GM15510 (cell line): ENCODE measurements around the gene USP1.

Experiments
- POLR2A ChIP-seq: IDR thresholded peaks from 3 replicates; pipeline ENCODE4 v1.6.1; 2011; ENCODE audit warnings: borderline replicate concordance; ENCODE audit not compliant: insufficient read length; ENCODE audit errors: extremely low read depth

The USP1 gene, protein sequence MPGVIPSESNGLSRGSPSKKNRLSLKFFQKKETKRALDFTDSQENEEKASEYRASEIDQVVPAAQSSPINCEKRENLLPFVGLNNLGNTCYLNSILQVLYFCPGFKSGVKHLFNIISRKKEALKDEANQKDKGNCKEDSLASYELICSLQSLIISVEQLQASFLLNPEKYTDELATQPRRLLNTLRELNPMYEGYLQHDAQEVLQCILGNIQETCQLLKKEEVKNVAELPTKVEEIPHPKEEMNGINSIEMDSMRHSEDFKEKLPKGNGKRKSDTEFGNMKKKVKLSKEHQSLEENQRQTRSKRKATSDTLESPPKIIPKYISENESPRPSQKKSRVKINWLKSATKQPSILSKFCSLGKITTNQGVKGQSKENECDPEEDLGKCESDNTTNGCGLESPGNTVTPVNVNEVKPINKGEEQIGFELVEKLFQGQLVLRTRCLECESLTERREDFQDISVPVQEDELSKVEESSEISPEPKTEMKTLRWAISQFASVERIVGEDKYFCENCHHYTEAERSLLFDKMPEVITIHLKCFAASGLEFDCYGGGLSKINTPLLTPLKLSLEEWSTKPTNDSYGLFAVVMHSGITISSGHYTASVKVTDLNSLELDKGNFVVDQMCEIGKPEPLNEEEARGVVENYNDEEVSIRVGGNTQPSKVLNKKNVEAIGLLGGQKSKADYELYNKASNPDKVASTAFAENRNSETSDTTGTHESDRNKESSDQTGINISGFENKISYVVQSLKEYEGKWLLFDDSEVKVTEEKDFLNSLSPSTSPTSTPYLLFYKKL

DNA sequence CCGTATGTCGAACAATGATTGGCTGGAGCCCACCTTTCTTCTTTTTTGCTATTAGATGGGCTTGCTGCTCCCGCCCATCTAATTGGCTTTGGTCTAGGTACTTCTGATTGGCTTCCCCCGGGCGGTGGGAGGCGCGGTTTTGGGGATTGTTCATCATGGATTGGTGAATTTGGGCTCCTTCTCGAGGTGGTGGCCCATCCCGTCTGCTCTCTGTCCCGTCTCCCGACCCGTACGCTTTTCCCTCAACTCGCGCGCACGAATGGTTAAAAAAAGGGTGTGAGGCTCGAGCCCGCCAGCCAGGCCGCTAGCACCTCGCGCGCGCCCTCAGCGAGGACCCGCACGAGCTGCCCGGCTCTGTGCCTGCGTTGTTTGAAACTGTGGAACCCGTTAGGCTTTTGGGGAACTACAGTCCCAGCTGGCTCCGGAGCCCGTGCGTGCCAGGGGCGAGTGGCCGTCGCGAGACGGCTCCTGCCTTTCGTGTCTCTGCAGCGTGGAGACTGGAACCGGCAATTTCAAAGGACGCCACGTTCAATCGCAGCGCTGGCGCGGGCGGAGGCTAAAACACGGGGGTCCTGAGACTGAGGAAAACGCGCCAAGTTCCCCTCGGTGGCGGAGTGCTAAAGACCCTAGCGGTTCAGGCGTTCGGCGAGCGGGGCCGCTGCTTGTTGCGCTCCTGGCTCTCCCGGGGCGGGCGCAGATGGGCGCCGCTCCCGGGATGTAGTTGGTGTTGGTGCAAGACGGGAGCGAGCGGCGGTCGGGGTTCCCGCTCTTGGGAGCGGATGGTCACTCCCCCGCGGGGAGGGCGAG lies at the start of gene USP1:
Gene USP1, plus strand, starts transcription at position 584 of the 807 bp plus-strand sequence. CDS start 2,819 bp downstream, outside the sequence.
- TF ChIP-seq POLR2A: peak; percentile 73

DNA sequence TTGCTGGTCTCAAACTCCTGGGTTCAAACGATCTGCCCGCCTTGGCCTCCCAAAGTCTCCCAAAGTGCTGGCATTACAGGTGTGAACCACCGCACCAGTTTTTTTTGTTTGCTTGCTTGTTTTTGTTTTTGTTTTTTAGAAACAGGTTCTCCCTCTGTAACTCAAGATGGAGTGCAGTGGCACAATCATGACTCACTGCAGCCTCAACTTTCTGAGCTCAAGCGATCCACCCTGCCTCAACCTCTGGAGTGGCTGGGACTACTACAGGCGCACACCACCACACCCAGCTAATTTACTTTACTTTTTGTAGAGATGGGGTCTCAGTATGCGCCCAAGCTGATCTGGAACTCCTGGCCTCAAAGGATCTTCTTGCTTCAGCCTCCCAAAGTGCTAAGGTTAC lies 47.3 kb upstream of the USP1 start:
- TF ChIP-seq POLR2A: no peak

DNA sequence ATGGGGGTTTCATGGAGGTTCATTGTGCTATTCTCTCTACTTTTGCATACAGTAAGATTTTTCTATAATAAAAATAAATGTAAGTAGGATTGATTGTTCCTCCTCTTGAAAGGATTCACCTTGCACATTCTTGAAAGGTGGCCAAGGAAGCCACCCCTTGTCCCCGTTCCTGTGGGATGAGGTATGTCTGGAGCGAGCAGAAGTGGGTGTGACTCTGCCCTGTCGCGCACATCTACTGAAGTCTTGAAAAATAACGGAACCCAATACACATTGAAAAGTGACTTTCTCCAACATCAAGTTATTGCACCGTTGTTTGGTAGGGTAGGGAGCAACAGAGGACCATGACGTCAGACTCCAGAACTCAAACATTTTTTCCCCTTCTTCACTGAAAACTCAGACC lies 46.8 kb upstream of the USP1 start:
- no peak for TF ChIP-seq POLR2A

DNA sequence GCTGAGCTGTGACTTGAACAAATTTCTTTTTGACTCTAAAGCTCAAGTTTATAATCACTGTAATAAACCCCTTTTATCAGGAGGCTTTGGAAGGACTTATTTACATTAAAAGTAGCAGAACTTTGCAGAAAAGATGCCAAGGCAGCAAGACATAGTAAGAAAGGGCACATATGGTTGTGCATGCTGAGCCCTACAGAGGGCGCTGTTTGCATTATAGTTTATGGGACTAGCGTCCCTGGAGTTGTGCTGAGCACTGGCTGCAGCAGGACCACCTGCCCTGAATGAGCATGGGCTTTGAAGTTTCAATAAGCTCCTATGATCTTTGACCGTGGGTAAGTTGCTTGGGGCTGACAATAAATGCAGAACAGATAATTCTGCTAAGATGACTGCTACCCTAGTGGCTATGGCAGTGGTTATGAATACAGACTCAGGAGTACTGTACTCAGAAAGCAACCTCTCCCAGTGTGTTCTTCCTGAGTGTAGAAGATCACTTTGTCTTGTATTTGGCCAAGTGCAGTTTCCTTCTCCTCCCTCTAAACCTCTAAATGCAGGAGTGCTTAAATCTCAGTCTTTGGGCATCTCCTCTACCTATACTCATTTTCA lies 45.4 kb upstream of the USP1 start:
- no peak for TF ChIP-seq POLR2A

DNA sequence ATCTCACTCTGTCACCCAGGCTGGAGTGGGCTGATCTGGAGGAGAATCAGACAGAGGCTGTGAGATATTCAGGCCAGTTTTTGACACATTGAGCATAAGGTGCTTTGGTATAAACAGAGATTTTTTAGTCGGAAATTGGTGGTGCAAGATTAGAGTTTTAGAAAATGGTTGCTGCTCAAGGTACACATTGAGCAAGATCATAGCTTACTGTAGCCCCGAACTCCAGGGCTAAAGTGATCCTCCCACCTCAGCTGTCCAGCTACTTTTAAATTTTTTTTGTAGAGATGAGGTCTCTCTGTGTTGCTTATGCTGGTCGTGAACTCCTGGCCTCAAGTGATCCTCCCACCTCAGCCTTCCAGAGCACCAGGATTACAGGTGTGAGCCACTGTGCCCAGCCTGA lies 43.9 kb upstream of the USP1 start:
- TF ChIP-seq POLR2A: no peak

DNA sequence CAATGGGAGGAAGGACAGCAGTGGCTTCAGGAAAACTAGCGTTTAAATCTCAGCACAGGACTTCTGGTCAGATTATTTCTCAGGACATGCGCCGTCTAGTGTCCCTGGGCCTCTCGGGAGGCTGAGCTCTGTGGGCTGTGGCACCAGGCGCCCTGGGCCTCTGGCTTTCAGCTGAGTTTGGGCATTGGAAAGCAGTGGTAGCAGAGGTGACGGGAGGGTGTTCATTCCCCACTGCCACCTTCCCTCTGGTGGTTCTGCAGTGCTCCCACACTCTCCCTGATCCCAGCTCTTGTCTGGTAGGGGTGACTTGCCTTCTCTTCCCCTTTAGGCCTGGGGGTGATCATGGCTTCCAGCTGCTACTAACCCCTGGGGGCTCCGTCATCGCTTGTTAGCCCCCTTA lies 42.2 kb upstream of the USP1 start:
- TF ChIP-seq POLR2A: no peak

DNA sequence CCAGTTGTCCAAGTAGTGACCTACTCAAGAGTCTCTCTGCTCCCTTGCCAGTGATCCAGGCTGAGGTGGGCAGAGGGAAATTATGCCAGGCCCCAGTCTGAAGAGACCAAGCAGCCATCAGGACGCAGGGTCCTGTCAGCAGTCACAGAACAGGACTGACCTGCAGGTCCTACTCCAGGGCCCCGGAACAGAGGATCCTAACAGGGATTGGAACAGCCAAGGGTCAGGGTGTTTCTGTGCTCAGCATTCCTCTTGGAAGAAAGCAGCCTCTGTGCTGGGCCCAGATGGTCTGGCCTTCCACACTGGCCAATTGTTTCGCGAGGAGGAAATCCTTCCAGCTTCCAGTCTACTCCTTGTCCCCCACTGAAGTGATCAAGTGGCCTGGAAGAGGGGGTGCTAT lies 41.6 kb upstream of the USP1 start:
- no peak for TF ChIP-seq POLR2A

DNA sequence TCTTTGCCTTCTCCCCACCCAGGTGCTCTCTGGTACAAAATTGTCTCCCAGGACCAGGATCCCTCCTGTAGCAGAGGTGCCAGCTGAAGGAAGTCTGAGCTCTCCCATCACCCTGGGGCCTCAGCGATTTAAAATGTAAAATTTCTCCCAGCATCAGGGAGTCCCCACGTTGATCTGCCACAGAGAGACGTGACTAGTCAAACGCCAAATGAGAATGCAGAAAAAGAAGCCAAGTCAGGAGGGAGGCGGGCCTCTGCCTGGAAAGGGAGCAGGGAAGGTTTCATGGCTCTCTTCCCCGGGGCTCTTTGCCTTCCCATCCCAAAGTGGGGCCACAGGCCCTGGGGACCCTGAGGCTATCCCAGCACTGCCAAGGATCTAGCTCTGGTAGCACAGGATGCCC lies 40.0 kb upstream of the USP1 start:
- no peak for TF ChIP-seq POLR2A

DNA sequence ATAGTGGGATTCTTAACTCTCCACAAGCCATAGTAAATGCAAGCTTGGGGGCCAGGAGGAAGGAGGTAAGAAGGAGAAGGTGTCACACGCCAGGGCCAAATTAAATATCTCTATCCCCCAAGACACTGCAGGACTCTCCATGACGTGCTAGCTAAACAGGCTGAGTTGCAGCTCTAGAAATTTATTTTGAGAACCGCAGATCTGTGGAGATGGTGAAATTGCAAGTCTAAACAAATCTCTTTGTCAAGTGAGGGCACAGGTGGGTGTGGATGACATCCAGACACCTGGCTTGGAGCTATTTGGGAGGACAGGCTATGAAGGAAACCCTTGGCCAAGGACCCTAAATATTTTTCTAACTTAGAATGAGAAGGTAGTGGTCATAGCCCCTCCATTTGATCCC lies 39.5 kb upstream of the USP1 start:
- no peak for TF ChIP-seq POLR2A

DNA sequence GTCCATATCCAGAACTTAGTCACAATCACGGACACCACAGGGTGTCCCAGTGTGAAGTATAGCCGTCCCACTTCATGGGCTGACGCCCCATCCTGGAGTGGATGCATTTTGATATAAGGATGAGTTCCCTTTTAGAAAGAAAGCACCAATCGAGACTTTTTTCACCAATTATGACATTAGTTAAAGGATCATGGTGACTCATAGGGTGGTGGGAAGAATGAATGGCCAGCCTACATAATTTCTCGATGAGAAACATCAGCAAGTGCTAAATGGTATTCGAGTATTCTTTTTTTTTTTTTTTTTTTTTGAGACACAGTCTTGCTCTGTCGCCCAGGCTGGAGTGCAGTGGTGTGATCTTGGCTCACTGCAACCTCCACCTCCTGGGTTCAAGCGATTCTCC lies 38.5 kb upstream of the USP1 start:
- TF ChIP-seq POLR2A: no peak

DNA sequence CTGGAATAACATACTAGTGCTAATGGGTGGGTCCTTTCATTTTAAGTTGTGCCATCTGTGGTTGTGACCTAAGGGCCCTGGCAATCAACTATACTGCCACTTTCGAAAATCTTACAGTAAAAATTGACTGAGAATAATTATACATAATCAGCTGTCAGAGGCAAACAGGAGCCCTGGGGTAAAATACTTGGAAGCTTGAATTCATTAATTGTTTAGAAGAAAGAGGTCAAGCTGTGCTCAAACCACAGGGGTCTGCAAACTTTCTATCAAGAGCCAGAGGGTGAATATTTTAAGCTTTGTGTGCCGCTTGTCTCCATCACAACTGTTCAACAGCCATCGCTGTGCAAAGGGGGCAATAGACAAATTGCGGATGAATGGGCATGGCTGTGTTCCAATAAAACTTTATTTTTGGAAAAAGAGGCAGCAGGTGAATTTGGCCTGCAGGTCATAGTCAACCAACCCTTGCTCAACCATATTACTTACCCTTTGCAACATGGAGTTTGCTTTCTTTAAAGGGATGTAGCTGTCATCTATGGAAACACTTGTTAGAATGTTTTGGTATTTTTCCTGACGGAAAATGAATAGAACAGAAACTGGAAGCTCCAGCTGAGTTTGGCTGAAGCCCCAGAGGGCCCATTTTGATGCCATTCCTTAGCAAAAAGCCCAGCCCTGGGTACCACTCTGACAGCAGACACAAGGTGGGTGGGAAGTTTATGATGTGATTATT lies 35.7 kb upstream of the USP1 start:
- TF ChIP-seq POLR2A: no peak

DNA sequence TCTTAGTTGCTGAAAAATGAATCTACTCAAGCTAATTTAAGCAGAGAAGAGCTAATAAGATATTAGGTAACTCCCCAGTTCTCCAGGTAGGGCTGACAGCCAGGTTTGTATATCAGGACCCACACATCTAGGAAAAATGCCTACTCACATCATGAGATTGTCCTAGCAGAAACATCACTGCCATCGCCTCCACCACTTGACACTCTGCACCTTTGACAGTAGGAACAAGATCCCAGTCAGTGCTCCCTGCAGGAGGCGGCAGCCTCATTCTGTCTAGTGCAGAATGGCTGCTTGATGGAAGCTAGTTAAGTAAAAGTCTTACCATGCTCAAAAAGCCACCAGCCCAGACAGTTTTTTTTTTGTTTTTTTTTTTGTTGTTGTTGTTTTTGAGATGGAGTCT lies 31.6 kb upstream of the USP1 start:
- no peak for TF ChIP-seq POLR2A

DNA sequence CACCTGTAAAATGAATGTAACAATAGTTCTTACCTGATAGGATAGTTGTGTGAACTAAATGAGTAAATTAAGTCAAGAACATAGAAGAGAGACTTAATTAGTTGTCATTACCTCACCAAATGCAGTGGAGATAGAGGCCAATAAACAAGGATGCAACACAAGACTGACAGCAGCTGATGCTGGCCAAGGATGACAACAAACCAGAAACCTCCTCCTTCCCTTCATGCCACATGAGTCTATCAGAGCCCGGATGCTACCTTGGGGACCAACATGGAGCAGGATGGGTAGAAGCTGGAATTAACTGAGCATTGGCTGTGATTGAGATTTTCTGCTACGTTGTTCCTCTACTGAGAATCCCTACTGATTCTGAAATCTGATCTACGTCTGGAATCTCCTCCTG lies 30.3 kb upstream of the USP1 start:
- TF ChIP-seq POLR2A: no peak

DNA sequence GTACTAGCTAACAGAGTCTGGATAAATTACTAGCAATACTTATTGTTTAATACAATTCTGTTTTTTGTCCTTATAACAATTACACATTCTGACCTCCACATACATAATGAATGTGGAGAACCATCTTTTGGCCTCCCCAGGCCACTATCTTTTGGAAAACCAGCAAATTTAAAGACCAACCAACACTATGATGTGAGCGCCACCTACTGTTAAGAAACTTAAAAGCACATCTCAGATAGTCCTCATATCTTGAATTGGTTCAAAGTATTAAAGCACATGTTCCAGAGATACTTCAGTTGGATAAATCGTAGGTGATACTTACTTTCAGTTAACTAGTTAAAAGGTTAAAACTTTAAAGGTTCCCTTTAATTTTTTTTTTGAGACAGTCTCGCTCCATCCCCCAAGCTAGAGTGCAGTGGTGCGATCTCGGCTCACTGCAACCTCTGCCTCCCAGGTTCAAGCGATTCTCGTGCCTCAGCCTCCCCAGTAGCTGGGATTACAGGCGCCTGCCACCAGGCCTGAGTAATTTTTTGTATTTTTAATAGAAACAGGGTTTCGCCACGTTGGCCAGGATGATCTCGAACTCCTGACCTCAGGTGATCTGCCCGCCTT lies 29.3 kb upstream of the USP1 start:
- TF ChIP-seq POLR2A: no peak
